Body of pancreas (tissue), 4 donors: ENCODE measurements around the gene SLC17A9. TPM values are rescaled to one million over a fixed set of nuclear protein-coding genes. Genes with fewer than 3 reads are reported as not detected.

Source experiments
- ATAC-seq: fragments of 150-250 bp; one replicate; pipeline ENCODE4 v1.9.1; 2016
- DNase-seq, 4 donors: peaks; one replicate each; pipeline ENCODE4 v3.0.0-alpha.2; 2019
- H3K27ac ChIP-seq, 4 donors: fragments of 200-600 bp; sonication (generic); 1 replicate in 3 of 4; 2 replicates in 1 of 4; pipeline versions ENCODE4 v1.5.1 to v1.6.1; 2016 to 2019; ENCODE audit warnings: mild to moderate bottlenecking in 1 of 4, mixed read lengths in 1 of 4, moderate library complexity in 1 of 4
- H3K27me3 ChIP-seq, 2 donors: fragments of 200-600 bp; sonication (generic); one replicate each; pipeline ENCODE4 v1.6.0; 2016; ENCODE audit warnings: mild to moderate bottlenecking in 1 of 2
- H3K36me3 ChIP-seq, 2 donors: fragments of 200-600 bp; sonication (generic); replicated peaks in 1 of 2; 2 replicates each; pipeline ENCODE4 v1.5.1; 2016; ENCODE audit warnings: low read depth in 2 of 2; ENCODE audit not compliant: insufficient read depth in 1 of 2
- H3K4me1 ChIP-seq: fragments of 200-600 bp; sonication (generic); one replicate; pipeline ENCODE4 v1.6.0; 2016
- H3K4me3 ChIP-seq, 2 donors: fragments of 200-600 bp; sonication (generic); 1 replicate in 1 of 2; 2 replicates in 1 of 2; pipeline ENCODE4 v1.5.1; 2016 to 2019
- H3K9me3 ChIP-seq, 3 donors: fragments of 200-600 bp; sonication (generic); 1 replicate in 2 of 3; 2 replicates in 1 of 3; pipeline ENCODE4 v1.5.1; 2016
- POLR2A ChIP-seq, 3 donors: fragments of 450-650 bp; IDR thresholded peaks; one replicate each; pipeline ENCODE4 v1.6.1; 2016; ENCODE audit warnings: antibody characterized with exemption in 3 of 3, mild to moderate bottlenecking in 2 of 3
- WGBS, 2 donors: methylation state at CpG; one replicate each; pipeline ENCODE4 v1.1.5; 2017; 5-methylcytosine and 5-hydroxymethylcytosine counted together
- intact Hi-C: fragments of 100-400 bp; cut with DNase I; formaldehyde crosslinking; loops from one replicate; pipeline ENCODE4 v1.15.1; 2023
- total RNA-seq, 2 donors: library from RNA; depleted of rRNA; stranded (reverse); fragments of >200 nt; gene quantifications; one replicate each; pipeline ENCODE4 v1.1.0, GENCODE V29; 2016
- TF ChIP-seq, protein P1 (sequence below), 7 experiments: fragments of 450-650 bp in 4 of 7; fragments of 200-600 bp in 3 of 7; sonication (generic) in 3 of 7; IDR thresholded peaks; one replicate each; pipeline ENCODE4 v1.5.1; 2016 to 2019; ENCODE audit warnings: antibody characterized with exemption in 7 of 7

Gene SLC17A9
- total RNA-seq, 2 donors from 2014 or later = 0.78 to 4.9 TPM

DNA sequence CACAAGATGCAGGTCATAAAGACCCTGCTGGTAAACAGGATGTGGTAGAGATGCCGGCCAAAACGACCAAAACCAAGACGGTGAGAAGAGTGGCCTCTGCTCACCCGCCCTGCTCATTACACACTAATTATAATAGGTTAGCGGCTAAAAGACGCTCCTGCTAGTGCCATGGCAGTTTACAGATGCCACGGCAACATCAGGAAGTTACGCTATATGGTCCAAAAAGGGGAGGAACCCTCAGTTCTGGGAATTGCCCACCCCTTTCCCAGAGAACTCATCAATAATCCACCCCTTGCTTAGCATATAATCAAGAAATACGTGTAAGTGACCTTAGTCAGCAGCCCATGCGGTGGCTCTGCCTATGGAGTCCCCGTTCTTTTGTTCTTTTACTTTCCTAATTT, 36.7 kb downstream of the SLC17A9 start:
- H3K27me3 ChIP-seq = no peaks in the 10 kb centered on the region
- 35 to 54% methylated on average over 8 to 11 of the region's 11 CpGs for WGBS, 2 donors
- H3K27ac ChIP-seq = no peak overlapping the region
- no peaks in the 10 kb centered on the region for H3K36me3 ChIP-seq
- no peak for DNase-seq
- H3K4me1 ChIP-seq = no peaks in the 10 kb centered on the region
- intact Hi-C loops = no loop called here
- TF ChIP-seq POLR2A (IDR thresholded peaks at IDR 0.05) = no peak
- TF ChIP-seq, protein P1, sequence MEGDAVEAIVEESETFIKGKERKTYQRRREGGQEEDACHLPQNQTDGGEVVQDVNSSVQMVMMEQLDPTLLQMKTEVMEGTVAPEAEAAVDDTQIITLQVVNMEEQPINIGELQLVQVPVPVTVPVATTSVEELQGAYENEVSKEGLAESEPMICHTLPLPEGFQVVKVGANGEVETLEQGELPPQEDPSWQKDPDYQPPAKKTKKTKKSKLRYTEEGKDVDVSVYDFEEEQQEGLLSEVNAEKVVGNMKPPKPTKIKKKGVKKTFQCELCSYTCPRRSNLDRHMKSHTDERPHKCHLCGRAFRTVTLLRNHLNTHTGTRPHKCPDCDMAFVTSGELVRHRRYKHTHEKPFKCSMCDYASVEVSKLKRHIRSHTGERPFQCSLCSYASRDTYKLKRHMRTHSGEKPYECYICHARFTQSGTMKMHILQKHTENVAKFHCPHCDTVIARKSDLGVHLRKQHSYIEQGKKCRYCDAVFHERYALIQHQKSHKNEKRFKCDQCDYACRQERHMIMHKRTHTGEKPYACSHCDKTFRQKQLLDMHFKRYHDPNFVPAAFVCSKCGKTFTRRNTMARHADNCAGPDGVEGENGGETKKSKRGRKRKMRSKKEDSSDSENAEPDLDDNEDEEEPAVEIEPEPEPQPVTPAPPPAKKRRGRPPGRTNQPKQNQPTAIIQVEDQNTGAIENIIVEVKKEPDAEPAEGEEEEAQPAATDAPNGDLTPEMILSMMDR (IDR thresholded peaks at IDR 0.05) = no peak
- H3K9me3 ChIP-seq = no peaks in the 10 kb centered on the region
- no peak for ATAC-seq
- H3K4me3 ChIP-seq = no peak overlapping the region

DNA sequence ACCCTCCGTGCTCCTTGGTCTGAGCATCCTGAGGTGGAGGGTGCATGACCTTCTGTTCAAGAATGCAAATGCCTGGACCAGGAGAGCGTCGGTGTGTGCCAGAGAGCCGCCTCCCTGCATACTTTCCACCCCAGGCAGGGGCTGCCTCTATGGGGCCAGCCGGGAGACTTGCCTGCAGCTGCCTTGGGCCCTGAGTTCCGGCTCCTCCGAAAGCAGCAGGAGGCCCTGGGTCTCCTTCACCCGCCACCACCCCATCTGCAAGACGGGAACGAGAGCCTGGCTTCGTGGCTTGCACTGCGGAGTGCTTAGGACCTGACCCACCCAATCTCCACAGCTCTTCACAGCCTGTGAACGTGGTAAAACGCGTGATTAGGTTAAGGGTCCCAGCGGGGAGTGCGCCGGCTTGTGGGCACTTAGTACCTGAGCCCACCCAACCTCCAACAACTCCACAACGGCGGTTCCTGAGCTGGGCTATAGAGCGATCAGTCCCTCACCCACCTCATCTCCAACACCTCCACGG, 37.9 kb downstream of the SLC17A9 start:
- ATAC-seq (no peak), DNase-seq (no peak)
- Histone ChIP-seq H3K4me1 (no peaks in the 10 kb centered on the region), H3K4me3 (no peak overlapping the region), H3K9me3 (no peaks in the 10 kb centered on the region), H3K27ac (no peak overlapping the region), H3K36me3 (no peaks in the 10 kb centered on the region), H3K27me3 (no peaks in the 10 kb centered on the region)
- intact Hi-C loops = no loop called here
- 26 to 51% methylated on average over 5 to 22 of the region's 22 CpGs for WGBS, 2 donors
- TF ChIP-seq POLR2A (IDR thresholded peaks at IDR 0.05) = no peak
- TF ChIP-seq, protein P1 (IDR thresholded peaks at IDR 0.05) = no peak

DNA sequence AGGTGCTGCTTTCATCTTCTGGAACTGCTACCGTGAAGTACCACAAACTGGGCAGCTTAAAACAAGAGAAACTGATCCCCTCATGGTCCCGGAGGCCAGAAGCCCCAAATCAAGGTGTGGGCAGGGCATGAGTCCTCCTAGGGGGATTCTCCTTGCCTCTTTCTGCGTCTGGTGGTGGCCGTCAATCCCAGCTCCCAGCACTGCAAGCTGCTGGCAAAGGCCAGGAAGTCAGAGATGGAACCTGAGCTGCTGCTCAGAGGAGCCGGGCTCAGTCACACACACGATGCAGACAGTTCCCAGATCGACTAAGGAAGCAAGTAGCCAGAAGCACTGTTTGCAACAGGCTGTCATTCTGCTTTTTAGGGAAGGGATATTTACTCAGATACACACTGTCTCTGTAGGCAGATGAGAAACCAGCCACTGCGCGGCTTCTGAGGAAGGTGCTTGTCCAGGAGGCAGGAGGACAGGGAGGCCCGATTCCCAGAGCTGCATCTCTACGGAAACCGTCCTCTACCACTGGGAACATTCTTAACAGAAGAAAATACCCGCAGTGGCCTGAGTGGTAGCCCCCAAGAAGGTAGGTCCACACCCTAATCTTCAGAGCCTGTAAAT, 38.8 kb downstream of the SLC17A9 start:
- Histone ChIP-seq H3K36me3 (no peaks in the 10 kb centered on the region), H3K27me3 (no peaks in the 10 kb centered on the region), H3K27ac (no peak overlapping the region), H3K4me1 (no peaks in the 10 kb centered on the region), H3K4me3 (no peak overlapping the region), H3K9me3 (no peaks in the 10 kb centered on the region)
- ATAC-seq = no peak
- intact Hi-C loops = no loop called here
- TF ChIP-seq, protein P1 (IDR thresholded peaks at IDR 0.05) = no peak
- TF ChIP-seq POLR2A (IDR thresholded peaks at IDR 0.05) = no peak
- no peak for DNase-seq
- 48 to 59% methylated on average over 12 to 13 of the region's 13 CpGs for WGBS, 2 donors

DNA sequence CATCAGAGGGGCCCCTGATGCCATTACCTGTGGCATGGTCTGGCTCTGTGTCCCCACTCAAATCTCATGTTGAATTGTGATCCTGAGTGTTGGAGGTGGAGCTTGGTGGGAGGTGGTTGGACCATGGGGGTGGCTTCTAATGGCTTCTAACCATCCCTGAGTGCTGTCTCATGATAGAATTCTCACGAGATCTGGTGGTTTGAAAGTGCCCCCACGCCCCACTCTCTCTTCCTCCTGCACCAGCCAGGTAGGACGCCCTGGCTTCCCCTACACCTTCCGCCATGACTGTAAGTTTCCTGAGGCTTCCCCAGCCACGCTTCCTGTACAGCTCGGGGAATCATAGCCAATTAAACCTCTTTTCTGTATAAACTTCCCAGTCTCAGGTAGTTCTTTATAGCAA, 39.4 kb downstream of the SLC17A9 start:
- Histone ChIP-seq H3K4me1 (no peaks in the 10 kb centered on the region), H3K9me3 (no peaks in the 10 kb centered on the region), H3K4me3 (no peak overlapping the region), H3K27me3 (no peaks in the 10 kb centered on the region), H3K27ac (no peak overlapping the region), H3K36me3 (no peaks in the 10 kb centered on the region)
- intact Hi-C loops = no loop called here
- ATAC-seq (no peak), DNase-seq (no peak)
- no peak for TF ChIP-seq POLR2A (IDR thresholded peaks at IDR 0.05)
- TF ChIP-seq, protein P1 (IDR thresholded peaks at IDR 0.05) = no peak
- 51 to 63% methylated on average over 6 of the region's 6 CpGs for WGBS, 2 donors
